GM19238 (cell line): ENCODE measurements around the gene UBE2H.

Experiments
- DNase-seq: peaks from one replicate; pipeline ENCODE4 v3.0.0; 2011; ENCODE audit warnings: low spot score; ENCODE audit not compliant: insufficient read length

The UBE2H gene

DNA sequence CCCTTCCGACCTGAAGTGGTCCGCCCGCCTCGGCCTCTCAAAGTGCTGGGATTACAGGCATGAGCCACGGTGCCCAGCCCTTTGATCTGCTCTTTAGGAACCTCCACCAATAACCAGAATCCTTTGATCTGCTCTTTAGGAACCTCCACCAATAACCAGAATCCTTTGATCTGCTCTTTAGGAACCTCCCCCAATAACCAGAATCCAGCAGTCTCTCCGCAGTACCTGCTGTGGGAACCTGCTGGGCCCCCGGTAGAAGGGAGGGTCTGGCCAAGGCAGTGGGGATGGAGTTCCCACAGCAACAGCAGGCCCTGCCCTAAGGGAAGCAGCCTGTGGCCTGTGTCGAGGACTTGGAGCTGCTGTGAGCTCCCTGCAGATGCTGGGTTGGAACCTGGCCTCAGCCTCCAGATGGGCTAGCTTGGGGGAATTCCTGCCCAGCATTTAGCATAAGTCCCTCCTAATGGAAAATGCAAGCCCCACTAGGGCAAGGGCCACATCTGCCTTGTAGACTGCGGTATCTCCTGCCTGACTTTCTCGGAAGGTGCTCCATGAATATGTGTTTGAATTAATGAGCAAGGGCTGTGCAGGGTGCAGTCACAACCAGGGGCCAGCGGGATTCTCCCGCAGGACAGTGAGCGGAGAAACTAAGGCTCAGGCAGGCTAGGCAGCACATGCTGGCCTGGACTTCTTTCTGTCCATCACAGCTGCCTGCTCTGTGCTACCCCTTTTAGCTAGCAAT lies 165.8 kb downstream of the UBE2H start:
- DNase-seq, result no peak

DNA sequence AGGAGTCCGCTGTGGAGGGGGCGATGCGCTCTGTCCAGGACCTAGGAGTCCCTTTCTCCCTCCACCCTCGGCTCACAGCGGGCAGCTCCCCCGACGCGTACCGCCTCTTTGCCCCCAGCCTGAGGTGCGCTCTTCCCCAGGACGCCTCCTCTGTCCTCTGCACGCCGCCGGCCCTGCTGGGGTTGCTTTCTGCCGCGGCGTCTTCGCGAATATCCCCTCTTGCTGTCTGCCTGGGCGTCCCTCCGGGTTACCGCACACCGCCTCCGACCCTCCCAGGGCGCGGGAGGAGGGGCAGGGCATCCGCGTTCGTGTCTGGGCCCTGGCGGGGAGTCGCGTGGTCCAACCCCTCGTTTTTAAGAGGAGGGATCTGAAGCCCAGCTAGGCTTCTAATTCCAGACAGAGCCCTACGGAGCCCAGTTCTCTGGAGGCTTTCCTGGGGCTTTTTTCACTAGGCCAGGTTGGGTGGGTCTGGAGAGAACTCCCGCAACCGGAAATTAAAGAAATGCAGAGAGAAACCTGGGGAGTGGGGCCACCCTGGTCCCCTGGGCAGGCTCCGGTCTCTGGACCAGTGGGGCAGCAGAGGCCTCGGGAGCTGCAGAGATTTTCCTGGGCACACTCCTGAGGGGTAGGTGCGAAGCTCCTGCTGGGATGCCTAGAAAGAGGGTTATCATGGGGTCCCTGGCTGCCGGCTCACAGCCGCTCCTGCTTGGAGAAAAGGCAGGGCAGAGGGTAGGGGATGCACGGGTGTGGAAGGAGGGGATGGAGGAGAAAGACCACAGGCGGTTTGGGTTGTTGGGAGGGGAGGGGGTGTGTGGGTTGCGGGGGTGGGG lies 166.9 kb downstream of the UBE2H start:
- DNase-seq, result no peak

DNA sequence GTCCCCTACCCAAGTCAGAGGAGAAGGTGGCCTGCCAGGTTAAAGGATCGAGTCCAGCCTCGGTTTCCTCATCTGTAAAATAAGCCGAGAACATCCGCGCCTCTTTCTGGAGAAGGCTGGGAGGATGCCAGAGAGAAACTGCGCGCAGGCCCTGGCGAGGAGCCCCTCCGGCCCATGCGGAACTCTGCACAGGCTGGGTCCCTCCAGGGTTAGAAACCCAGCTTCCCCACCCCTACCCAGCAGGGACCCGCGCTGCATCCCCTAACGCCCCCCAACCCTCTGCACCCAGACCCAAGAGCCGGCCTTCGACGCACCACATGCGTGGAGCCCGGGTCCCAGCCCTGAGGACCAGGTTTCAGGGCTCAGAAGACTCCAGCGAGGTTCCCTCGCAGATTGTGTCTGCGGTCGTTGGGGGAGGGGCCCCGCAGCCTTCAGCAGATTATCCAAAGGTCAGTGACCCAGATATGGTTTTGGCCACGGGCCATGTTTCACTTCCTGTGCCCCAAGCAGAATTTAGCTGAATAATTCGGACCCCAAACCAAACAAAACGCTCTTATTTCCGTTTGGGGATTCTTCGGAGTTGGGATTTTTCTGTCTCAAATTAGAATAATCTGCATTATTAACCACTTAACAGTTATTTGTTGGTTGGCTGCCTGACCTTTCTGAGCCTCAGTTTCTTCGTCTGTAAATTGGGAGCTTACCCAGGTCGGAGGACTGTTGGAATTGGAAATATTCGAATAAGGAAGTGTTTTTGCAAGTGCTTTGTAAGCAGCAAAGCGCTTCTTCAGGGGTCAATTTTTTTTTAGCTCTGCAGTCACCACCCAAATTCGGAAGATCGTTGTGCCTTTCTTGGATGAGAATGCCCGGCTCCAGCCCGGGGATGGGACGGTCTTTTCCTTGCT lies 167.7 kb downstream of the UBE2H start:
- DNase-seq, result no peak

- DNase-seq, result no peak
Observed at GRCh38 chr7:129784437-129784782, 168.3 kb downstream of the UBE2H start.

GRCh38 chr7:129783584-129783919 lies 169.2 kb downstream of the UBE2H start:
- no peak for DNase-seq

GRCh38 chr7:129782818-129783583 lies 169.8 kb downstream of the UBE2H start:
- DNase-seq, result no peak

DNA sequence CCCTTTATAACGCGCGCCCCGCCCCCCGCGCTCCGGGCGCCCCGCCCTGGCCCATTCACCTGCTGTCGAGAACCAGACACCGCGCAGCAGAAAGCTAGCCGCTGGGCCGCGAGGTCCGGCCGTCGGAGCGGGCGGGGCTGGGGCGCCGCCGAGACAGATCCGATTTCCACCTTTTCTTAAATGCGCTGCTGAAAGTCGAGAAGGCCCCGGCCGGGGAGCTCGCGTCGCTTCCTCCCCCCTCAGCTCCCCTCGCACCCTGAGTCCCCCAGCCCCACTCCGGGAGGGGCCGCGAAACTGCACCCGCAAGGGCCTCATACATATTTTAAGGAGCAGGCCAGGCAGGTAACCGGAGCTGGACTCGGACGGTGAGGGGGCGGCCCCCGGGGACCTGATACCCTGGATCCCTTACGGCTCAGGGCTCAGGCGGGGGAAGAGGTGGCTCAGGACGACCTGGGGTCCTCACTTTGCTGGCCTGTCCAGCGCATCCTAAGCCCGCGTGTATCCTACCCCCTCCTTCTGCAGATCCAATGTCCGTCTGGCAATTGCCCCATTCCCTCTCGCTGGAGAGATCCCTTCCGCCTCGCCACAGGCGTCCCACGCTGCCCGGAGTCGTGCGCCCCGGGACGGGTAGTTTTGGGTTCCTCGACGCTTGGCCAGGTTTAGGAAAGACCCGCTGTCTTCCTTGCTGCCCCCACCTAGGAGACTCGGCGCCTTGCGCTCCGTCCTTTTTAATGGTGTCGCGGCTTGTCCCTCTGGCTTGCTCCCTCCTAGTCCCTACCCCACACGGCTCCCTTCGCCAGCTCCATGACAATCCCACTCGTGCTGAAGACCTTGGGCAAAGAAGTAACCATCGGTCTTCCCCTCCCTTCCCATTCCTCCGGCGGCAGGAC lies 170.6 kb downstream of the UBE2H start:
- DNase-seq, result no peak

GRCh38 chr7:129780974-129781927 lies 171.5 kb downstream of the UBE2H start:
- no peak for DNase-seq
